WTC11 (cell line): Measurements from ENCODE around the gene CSNK2B. TPM values are rescaled to one million over a fixed set of nuclear protein-coding genes. Genes with fewer than 3 reads are reported as not detected.
A peak's percentile ranks its signal among the peaks of the same experiment; 100 is the strongest.

Source experiments
- ATAC-seq: fragments of 200-7000 bp; cut with Tn5 transposase; 2 replicates; pipeline ENCODE4 v1.10.0; 2021; ENCODE audit warnings: mild to moderate bottlenecking, moderate library complexity
- CTCF ChIA-PET: fragments of 300-600 bp; sonication (Branson Sonifier 250); formaldehyde crosslinking; loops from one replicate; lab custom pipeline; 2021; ENCODE audit warnings: antibody characterized with exemption; lab: Charles Lee
- POLR2A ChIA-PET: fragments of 350-600 bp; sonication (Branson Sonifier 250); formaldehyde crosslinking; loops from one replicate; lab custom pipeline; 2021; ENCODE audit warnings: antibody characterized with exemption; lab: Charles Lee
- DNase-seq: peaks from one replicate; pipeline ENCODE4 v3.0.0; 2021; ENCODE audit warnings: low spot score
- H3K27ac Mint-ChIP-seq: 2 replicates; pipeline ENCODE4 v1.8.0; 2021; ENCODE audit warnings: mixed read lengths
- H3K27me3 Mint-ChIP-seq: 2 replicates; pipeline ENCODE4 v1.8.0; 2021; ENCODE audit warnings: low read depth, mild to moderate bottlenecking, moderate library complexity, mixed read lengths
- H3K36me3 Mint-ChIP-seq: 2 replicates; pipeline ENCODE4 v1.8.0; 2021; ENCODE audit warnings: mixed read lengths
- H3K4me1 Mint-ChIP-seq: 2 replicates; pipeline ENCODE4 v1.8.0; 2022; ENCODE audit warnings: mixed read lengths
- H3K4me3 Mint-ChIP-seq: 2 replicates; pipeline ENCODE4 v1.8.0; 2021; ENCODE audit warnings: mild to moderate bottlenecking, moderate library complexity, mixed read lengths
- H3K9me3 Mint-ChIP-seq: 2 replicates; pipeline ENCODE4 v1.8.0; 2021; ENCODE audit warnings: mixed read lengths
- CREB1 ChIP-seq: sonication (generic); formaldehyde crosslinking; IDR thresholded peaks from 2 replicates; pipeline ENCODE4 v1.8.0; 2023; ENCODE audit warnings: mild to moderate bottlenecking, missing genetic modification reagents
- JAZF1 ChIP-seq: fragments of 250-450 bp; sonication (Bioruptor Pico); IDR thresholded peaks from 2 replicates; pipeline ENCODE4 v1.9.0; 2021; ENCODE audit warnings: moderate library complexity, mild to moderate bottlenecking, inconsistent platforms
- NFYB ChIP-seq: sonication (generic); formaldehyde crosslinking; conservative IDR thresholded peaks from 2 replicates; pipeline ENCODE4 v1.8.0; 2022; ENCODE audit warnings: low read depth, missing genetic modification reagents
- PRRX2 ChIP-seq: fragments of 250-450 bp; sonication (Bioruptor Pico); IDR thresholded peaks from 2 replicates; pipeline ENCODE4 v1.8.0; 2021; ENCODE audit warnings: mild to moderate bottlenecking
- SMAD3 ChIP-seq: sonication (generic); formaldehyde crosslinking; IDR thresholded peaks from 2 replicates; pipeline ENCODE4 v1.8.0; 2022; ENCODE audit warnings: missing genetic modification reagents, mild to moderate bottlenecking, borderline replicate concordance
- SMAD4 ChIP-seq: sonication (generic); formaldehyde crosslinking; IDR thresholded peaks from 2 replicates; pipeline ENCODE4 v1.8.0; 2022; ENCODE audit warnings: mild to moderate bottlenecking, missing genetic modification reagents
- SOX15 ChIP-seq: fragments of 250-450 bp; sonication (Bioruptor Pico); IDR thresholded peaks from 2 replicates; pipeline ENCODE4 v1.9.0; 2021; ENCODE audit warnings: mild to moderate bottlenecking
- TP53 ChIP-seq: sonication (generic); formaldehyde crosslinking; IDR thresholded peaks from 2 replicates; pipeline ENCODE4 v1.8.1; 2023; ENCODE audit warnings: mild to moderate bottlenecking, missing genetic modification reagents
- total RNA-seq: library from RNA; stranded (reverse); gene quantifications from 3 replicates; pipeline ENCODE4 v1.2.3, GENCODE V29; 2021
- TF ChIP-seq, protein P1 (sequence below): fragments of 250-450 bp; sonication (Bioruptor Pico); IDR thresholded peaks from 2 replicates; pipeline ENCODE4 v1.8.0; 2021; ENCODE audit warnings: mild to moderate bottlenecking
- TF ChIP-seq, protein P2 (sequence below): sonication (generic); formaldehyde crosslinking; IDR thresholded peaks from 2 replicates; pipeline ENCODE4 v1.8.0; 2023; ENCODE audit warnings: mild to moderate bottlenecking, missing genetic modification reagents
- TF ChIP-seq, protein P3 (sequence below): sonication (generic); formaldehyde crosslinking; conservative IDR thresholded peaks from 2 replicates; pipeline ENCODE4 v1.8.1; 2023; ENCODE audit warnings: mild to moderate bottlenecking, low read depth, missing genetic modification reagents, moderate library complexity
- TF ChIP-seq, protein P4 (sequence below): fragments of 250-450 bp; sonication (Bioruptor Pico); IDR thresholded peaks from 2 replicates; pipeline ENCODE4 v1.9.0; 2021; ENCODE audit warnings: mild to moderate bottlenecking, borderline replicate concordance
- TF ChIP-seq, protein P5 (sequence below): fragments of 250-450 bp; sonication (Bioruptor Pico); IDR thresholded peaks from 2 replicates; pipeline ENCODE4 v1.9.0; 2021; ENCODE audit warnings: mild to moderate bottlenecking
- TF ChIP-seq, protein P6 (sequence below): fragments of 250-450 bp; sonication (Bioruptor Pico); IDR thresholded peaks from 2 replicates; pipeline ENCODE4 v1.9.0; 2021; ENCODE audit warnings: mild to moderate bottlenecking
- TF ChIP-seq, protein P7 (sequence below): sonication (generic); formaldehyde crosslinking; IDR thresholded peaks from 2 replicates; pipeline ENCODE4 v1.8.1; 2022; ENCODE audit warnings: mild to moderate bottlenecking, moderate library complexity, missing genetic modification reagents
- TF ChIP-seq, protein P8 (sequence below): sonication (generic); formaldehyde crosslinking; IDR thresholded peaks from 2 replicates; pipeline ENCODE4 v1.8.1; 2022; ENCODE audit warnings: low read depth, missing genetic modification reagents, borderline replicate concordance
- TF ChIP-seq, protein P9 (sequence below): sonication (generic); formaldehyde crosslinking; IDR thresholded peaks from 2 replicates; pipeline ENCODE4 v1.8.0; 2022; ENCODE audit warnings: mild to moderate bottlenecking, missing genetic modification reagents

Gene CSNK2B
- total RNA-seq, 1 experiment from 2014 or later: 183 TPM

DNA sequence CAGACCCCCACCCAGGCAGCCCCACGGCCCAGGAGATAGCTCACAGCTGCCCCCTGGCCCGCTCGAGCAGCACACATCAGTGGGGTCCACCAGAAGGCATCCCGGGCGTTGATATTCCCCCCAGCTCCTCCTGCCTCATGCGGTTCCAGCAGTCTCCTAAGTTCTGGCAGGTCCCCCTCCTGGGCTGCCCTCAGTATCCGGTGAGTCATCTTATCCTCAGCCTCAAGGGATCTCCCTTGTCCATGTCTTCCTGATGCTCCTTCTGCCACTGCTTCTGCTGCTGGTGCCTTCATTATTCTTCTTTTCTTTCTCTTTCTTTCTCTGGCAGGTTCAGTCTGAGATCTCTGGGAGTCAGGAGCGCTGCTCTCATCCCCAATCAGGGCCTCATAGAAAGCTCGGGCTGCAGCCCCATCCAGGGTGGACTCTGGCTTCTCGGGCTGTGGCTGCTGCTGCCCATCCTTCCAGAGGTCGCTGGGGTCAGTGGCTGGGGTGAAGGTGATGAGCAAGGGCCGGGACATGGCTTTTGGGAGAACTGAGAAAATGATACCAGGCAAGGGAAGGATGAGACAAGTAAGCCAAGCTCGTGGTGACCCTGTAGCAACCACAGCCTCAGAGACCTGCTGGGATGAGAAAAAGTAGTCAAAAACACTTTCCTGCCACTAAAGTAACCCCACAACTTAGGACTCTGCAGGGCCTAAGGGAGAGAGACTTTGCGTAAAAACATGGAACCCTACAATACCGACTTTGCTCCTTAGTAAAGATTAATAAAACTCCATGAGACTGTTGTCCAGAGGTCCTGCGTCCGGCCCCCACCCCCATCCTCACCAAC is 1.7 kb upstream of the CSNK2B start:
- ChIA-PET CTCF (interaction anchor here (0.5 to 1.8 kb wide), 15 partner anchors 11 to 130 kb away, joined by 3 to 7 read pairs (median 4); partner anchors contain the start of genes ATP6V1G2, BAG6 and DDAH2), POLR2A (interaction anchor here (0.8 to 1.6 kb wide), 13 partner anchors 10 to 199 kb away, joined by 3 to 9 read pairs (median 3); partner anchors contain the start of genes ABHD16A, BAG6, DDAH2 and DDX39B)
- Mint-ChIP-seq H3K36me3 (peaks cover 47% of the 10 kb centered on the region), H3K4me3 (peak overlapping the region; percentile 91), H3K27me3 (no peaks in the 10 kb centered on the region), H3K4me1 (peaks cover 41% of the 10 kb centered on the region)
- ATAC-seq (no peak), DNase-seq (no peak)
- TF ChIP-seq SMAD4 (CRISPR knock-in tag): no peak
- TF ChIP-seq, protein P1, sequence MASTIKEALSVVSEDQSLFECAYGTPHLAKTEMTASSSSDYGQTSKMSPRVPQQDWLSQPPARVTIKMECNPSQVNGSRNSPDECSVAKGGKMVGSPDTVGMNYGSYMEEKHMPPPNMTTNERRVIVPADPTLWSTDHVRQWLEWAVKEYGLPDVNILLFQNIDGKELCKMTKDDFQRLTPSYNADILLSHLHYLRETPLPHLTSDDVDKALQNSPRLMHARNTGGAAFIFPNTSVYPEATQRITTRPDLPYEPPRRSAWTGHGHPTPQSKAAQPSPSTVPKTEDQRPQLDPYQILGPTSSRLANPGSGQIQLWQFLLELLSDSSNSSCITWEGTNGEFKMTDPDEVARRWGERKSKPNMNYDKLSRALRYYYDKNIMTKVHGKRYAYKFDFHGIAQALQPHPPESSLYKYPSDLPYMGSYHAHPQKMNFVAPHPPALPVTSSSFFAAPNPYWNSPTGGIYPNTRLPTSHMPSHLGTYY: no peak
- TF ChIP-seq, protein P2, sequence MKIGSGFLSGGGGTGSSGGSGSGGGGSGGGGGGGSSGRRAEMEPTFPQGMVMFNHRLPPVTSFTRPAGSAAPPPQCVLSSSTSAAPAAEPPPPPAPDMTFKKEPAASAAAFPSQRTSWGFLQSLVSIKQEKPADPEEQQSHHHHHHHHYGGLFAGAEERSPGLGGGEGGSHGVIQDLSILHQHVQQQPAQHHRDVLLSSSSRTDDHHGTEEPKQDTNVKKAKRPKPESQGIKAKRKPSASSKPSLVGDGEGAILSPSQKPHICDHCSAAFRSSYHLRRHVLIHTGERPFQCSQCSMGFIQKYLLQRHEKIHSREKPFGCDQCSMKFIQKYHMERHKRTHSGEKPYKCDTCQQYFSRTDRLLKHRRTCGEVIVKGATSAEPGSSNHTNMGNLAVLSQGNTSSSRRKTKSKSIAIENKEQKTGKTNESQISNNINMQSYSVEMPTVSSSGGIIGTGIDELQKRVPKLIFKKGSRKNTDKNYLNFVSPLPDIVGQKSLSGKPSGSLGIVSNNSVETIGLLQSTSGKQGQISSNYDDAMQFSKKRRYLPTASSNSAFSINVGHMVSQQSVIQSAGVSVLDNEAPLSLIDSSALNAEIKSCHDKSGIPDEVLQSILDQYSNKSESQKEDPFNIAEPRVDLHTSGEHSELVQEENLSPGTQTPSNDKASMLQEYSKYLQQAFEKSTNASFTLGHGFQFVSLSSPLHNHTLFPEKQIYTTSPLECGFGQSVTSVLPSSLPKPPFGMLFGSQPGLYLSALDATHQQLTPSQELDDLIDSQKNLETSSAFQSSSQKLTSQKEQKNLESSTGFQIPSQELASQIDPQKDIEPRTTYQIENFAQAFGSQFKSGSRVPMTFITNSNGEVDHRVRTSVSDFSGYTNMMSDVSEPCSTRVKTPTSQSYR: no peak
- no peak for TF ChIP-seq SMAD3 (CRISPR knock-in tag)
- TF ChIP-seq SOX15 (CRISPR knock-in tag): no peak
- TF ChIP-seq, protein P3, sequence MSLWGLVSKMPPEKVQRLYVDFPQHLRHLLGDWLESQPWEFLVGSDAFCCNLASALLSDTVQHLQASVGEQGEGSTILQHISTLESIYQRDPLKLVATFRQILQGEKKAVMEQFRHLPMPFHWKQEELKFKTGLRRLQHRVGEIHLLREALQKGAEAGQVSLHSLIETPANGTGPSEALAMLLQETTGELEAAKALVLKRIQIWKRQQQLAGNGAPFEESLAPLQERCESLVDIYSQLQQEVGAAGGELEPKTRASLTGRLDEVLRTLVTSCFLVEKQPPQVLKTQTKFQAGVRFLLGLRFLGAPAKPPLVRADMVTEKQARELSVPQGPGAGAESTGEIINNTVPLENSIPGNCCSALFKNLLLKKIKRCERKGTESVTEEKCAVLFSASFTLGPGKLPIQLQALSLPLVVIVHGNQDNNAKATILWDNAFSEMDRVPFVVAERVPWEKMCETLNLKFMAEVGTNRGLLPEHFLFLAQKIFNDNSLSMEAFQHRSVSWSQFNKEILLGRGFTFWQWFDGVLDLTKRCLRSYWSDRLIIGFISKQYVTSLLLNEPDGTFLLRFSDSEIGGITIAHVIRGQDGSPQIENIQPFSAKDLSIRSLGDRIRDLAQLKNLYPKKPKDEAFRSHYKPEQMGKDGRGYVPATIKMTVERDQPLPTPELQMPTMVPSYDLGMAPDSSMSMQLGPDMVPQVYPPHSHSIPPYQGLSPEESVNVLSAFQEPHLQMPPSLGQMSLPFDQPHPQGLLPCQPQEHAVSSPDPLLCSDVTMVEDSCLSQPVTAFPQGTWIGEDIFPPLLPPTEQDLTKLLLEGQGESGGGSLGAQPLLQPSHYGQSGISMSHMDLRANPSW (CRISPR knock-in tag): no peak
- TF ChIP-seq JAZF1 (CRISPR knock-in tag): no peak
- TF ChIP-seq, protein P4, sequence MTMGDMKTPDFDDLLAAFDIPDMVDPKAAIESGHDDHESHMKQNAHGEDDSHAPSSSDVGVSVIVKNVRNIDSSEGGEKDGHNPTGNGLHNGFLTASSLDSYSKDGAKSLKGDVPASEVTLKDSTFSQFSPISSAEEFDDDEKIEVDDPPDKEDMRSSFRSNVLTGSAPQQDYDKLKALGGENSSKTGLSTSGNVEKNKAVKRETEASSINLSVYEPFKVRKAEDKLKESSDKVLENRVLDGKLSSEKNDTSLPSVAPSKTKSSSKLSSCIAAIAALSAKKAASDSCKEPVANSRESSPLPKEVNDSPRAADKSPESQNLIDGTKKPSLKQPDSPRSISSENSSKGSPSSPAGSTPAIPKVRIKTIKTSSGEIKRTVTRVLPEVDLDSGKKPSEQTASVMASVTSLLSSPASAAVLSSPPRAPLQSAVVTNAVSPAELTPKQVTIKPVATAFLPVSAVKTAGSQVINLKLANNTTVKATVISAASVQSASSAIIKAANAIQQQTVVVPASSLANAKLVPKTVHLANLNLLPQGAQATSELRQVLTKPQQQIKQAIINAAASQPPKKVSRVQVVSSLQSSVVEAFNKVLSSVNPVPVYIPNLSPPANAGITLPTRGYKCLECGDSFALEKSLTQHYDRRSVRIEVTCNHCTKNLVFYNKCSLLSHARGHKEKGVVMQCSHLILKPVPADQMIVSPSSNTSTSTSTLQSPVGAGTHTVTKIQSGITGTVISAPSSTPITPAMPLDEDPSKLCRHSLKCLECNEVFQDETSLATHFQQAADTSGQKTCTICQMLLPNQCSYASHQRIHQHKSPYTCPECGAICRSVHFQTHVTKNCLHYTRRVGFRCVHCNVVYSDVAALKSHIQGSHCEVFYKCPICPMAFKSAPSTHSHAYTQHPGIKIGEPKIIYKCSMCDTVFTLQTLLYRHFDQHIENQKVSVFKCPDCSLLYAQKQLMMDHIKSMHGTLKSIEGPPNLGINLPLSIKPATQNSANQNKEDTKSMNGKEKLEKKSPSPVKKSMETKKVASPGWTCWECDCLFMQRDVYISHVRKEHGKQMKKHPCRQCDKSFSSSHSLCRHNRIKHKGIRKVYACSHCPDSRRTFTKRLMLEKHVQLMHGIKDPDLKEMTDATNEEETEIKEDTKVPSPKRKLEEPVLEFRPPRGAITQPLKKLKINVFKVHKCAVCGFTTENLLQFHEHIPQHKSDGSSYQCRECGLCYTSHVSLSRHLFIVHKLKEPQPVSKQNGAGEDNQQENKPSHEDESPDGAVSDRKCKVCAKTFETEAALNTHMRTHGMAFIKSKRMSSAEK (CRISPR knock-in tag): no peak
- TF ChIP-seq, protein P5, sequence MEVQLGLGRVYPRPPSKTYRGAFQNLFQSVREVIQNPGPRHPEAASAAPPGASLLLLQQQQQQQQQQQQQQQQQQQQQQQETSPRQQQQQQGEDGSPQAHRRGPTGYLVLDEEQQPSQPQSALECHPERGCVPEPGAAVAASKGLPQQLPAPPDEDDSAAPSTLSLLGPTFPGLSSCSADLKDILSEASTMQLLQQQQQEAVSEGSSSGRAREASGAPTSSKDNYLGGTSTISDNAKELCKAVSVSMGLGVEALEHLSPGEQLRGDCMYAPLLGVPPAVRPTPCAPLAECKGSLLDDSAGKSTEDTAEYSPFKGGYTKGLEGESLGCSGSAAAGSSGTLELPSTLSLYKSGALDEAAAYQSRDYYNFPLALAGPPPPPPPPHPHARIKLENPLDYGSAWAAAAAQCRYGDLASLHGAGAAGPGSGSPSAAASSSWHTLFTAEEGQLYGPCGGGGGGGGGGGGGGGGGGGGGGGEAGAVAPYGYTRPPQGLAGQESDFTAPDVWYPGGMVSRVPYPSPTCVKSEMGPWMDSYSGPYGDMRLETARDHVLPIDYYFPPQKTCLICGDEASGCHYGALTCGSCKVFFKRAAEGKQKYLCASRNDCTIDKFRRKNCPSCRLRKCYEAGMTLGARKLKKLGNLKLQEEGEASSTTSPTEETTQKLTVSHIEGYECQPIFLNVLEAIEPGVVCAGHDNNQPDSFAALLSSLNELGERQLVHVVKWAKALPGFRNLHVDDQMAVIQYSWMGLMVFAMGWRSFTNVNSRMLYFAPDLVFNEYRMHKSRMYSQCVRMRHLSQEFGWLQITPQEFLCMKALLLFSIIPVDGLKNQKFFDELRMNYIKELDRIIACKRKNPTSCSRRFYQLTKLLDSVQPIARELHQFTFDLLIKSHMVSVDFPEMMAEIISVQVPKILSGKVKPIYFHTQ: no peak
- no peak for TF ChIP-seq CREB1 (CRISPR knock-in tag)
- TF ChIP-seq PRRX2 (CRISPR knock-in tag): no peak
- TF ChIP-seq TP53: no peak
- TF ChIP-seq, protein P6, sequence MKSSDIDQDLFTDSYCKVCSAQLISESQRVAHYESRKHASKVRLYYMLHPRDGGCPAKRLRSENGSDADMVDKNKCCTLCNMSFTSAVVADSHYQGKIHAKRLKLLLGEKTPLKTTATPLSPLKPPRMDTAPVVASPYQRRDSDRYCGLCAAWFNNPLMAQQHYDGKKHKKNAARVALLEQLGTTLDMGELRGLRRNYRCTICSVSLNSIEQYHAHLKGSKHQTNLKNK: no peak
- TF ChIP-seq NFYB (CRISPR knock-in tag): no peak
- TF ChIP-seq, protein P7, sequence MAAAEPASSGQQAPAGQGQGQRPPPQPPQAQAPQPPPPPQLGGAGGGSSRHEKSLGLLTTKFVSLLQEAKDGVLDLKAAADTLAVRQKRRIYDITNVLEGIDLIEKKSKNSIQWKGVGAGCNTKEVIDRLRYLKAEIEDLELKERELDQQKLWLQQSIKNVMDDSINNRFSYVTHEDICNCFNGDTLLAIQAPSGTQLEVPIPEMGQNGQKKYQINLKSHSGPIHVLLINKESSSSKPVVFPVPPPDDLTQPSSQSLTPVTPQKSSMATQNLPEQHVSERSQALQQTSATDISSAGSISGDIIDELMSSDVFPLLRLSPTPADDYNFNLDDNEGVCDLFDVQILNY (CRISPR knock-in tag): no peak
- TF ChIP-seq, protein P8, sequence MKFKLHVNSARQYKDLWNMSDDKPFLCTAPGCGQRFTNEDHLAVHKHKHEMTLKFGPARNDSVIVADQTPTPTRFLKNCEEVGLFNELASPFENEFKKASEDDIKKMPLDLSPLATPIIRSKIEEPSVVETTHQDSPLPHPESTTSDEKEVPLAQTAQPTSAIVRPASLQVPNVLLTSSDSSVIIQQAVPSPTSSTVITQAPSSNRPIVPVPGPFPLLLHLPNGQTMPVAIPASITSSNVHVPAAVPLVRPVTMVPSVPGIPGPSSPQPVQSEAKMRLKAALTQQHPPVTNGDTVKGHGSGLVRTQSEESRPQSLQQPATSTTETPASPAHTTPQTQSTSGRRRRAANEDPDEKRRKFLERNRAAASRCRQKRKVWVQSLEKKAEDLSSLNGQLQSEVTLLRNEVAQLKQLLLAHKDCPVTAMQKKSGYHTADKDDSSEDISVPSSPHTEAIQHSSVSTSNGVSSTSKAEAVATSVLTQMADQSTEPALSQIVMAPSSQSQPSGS: no peak
- TF ChIP-seq, protein P9, sequence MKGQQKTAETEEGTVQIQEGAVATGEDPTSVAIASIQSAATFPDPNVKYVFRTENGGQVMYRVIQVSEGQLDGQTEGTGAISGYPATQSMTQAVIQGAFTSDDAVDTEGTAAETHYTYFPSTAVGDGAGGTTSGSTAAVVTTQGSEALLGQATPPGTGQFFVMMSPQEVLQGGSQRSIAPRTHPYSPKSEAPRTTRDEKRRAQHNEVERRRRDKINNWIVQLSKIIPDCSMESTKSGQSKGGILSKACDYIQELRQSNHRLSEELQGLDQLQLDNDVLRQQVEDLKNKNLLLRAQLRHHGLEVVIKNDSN (CRISPR knock-in tag): no peak
- TF ChIP-seq, all 79 proteins: peak for 0
- Mint-ChIP-seq H3K27ac (peak overlapping the region; percentile 98), H3K9me3 (no peaks in the 10 kb centered on the region)
